Right atrium auricular region (tissue), 2 donors: ENCODE results near the gene CCIN. TPM values are rescaled to one million over a fixed set of nuclear protein-coding genes. Genes with fewer than 3 reads are reported as not detected.
A peak's percentile ranks its signal among the peaks of the same experiment; 100 is the strongest.

ENCODE experiments used
- DNase-seq: peaks from one replicate; pipeline ENCODE4 v3.0.0-alpha.2; 2019; ENCODE audit warnings: low spot score
- H3K27ac ChIP-seq, 2 donors: fragments of 200-600 bp; sonication (generic); 1 replicate in 1 of 2; 2 replicates in 1 of 2; pipeline ENCODE4 v1.5.1; 2016 to 2019
- H3K27me3 ChIP-seq, 2 donors: fragments of 200-600 bp; sonication (generic); one replicate each; pipeline versions ENCODE4 v1.5.1 to v1.6.0; 2017 to 2019
- H3K36me3 ChIP-seq: fragments of 200-600 bp; sonication (generic); one replicate; pipeline ENCODE4 v1.5.1; 2016
- H3K4me1 ChIP-seq, 2 donors: fragments of 200-600 bp; sonication (generic); one replicate each; pipeline versions ENCODE4 v1.5.1 to v1.6.0; 2017 to 2019
- H3K4me3 ChIP-seq, 2 donors: fragments of 200-600 bp; sonication (generic); 1 replicate in 1 of 2; 2 replicates in 1 of 2; pipeline ENCODE4 v1.5.1; 2017 to 2019; ENCODE audit warnings: mild to moderate bottlenecking in 1 of 2, moderate library complexity in 1 of 2
- H3K9me3 ChIP-seq, 2 donors: fragments of 200-600 bp; sonication (generic); one replicate each; pipeline ENCODE4 v1.5.1; 2019
- total RNA-seq, 2 donors: library from RNA; depleted of rRNA; stranded (reverse); fragments of >200 nt; gene quantifications; one replicate each; pipeline ENCODE4 v1.1.0, GENCODE V29; 2016
- TF ChIP-seq, protein P1 (sequence below), 2 donors: fragments of 200-600 bp; sonication (generic); IDR thresholded peaks; one replicate each; pipeline ENCODE4 v1.5.1; 2019; ENCODE audit warnings: antibody characterized with exemption in 2 of 2

CCIN gene
- total RNA-seq, 2 donors from 2014 or later: not detected

DNA sequence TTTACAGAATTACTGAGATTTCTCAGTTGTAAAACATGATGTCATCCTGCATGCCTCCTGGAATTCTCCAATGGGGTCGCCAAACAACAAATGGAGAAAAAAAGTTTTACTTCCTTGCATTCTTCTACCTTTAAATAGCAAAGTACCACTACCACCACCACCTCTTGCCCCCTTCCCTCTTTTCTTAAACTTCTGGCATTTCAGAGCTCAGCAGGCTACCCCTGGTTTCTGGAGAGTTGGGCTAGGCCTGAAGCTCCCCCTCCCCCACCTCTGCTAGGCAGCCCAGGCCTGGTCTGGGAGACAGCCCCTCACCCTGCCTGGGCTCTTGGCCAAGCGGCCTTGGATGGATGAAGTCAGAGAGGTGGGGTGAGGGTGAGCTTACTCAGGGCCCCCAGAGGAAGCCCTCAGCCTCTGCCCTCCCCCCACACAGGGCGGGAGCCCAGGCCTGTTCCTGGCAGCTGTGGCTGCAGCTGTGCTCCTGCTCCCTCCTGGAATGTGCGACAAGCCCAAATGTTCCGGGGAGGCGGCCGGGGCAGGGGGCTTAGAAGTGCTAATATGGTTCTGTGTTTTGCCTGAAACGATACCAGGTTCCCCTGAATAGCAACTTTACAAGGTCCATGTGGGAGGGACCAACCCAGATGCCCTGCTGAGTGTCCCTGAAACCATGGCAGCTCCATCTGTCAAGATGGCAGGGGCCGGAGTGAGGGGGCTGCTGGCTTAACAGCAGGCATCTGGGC is 6.0 kb upstream of the CCIN start:
- H3K27me3 ChIP-seq: no peaks in the 10 kb centered on the region
- TF ChIP-seq, protein P1, sequence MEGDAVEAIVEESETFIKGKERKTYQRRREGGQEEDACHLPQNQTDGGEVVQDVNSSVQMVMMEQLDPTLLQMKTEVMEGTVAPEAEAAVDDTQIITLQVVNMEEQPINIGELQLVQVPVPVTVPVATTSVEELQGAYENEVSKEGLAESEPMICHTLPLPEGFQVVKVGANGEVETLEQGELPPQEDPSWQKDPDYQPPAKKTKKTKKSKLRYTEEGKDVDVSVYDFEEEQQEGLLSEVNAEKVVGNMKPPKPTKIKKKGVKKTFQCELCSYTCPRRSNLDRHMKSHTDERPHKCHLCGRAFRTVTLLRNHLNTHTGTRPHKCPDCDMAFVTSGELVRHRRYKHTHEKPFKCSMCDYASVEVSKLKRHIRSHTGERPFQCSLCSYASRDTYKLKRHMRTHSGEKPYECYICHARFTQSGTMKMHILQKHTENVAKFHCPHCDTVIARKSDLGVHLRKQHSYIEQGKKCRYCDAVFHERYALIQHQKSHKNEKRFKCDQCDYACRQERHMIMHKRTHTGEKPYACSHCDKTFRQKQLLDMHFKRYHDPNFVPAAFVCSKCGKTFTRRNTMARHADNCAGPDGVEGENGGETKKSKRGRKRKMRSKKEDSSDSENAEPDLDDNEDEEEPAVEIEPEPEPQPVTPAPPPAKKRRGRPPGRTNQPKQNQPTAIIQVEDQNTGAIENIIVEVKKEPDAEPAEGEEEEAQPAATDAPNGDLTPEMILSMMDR (IDR thresholded peaks at IDR 0.05): no peak
- no peak overlapping the region for H3K4me3 ChIP-seq
- H3K27ac ChIP-seq: peak overlapping the region; percentile 61 to 78
- DNase-seq: no peak
- H3K9me3 ChIP-seq: no peaks in the 10 kb centered on the region
- peaks cover 0 to 46% of the 10 kb centered on the region in 2 donors for H3K4me1 ChIP-seq
- H3K36me3 ChIP-seq: no peaks in the 10 kb centered on the region

GRCh38 chr9:36163786-36164170 is 5.4 kb upstream of the CCIN start:
- Histone ChIP-seq H3K36me3 (no peaks in the 10 kb centered on the region), H3K9me3 (no peaks in the 10 kb centered on the region), H3K4me1 (peaks cover 0 to 40% of the 10 kb centered on the region in 2 donors), H3K27me3 (no peaks in the 10 kb centered on the region), H3K4me3 (no peak overlapping the region), H3K27ac (peak overlapping the region; percentile 61 to 78)
- TF ChIP-seq, protein P1 (IDR thresholded peaks at IDR 0.05): no peak
- DNase-seq: no peak

- no peak overlapping the region for H3K4me3 ChIP-seq
- H3K27me3 ChIP-seq: no peaks in the 10 kb centered on the region
- H3K9me3 ChIP-seq: no peaks in the 10 kb centered on the region
- peak overlapping the region; percentile 61 to 78 for H3K27ac ChIP-seq
- DNase-seq: no peak
- TF ChIP-seq, protein P1 (IDR thresholded peaks at IDR 0.05): no peak
- peaks cover 0 to 34% of the 10 kb centered on the region in 2 donors for H3K4me1 ChIP-seq
- no peaks in the 10 kb centered on the region for H3K36me3 ChIP-seq
Observed at GRCh38 chr9:36164372-36164771, 4.8 kb upstream of the CCIN start.

GRCh38 chr9:36164989-36165388 is 4.2 kb upstream of the CCIN start:
- peak overlapping the region; percentile 61 to 78 for H3K27ac ChIP-seq
- H3K9me3 ChIP-seq: no peaks in the 10 kb centered on the region
- DNase-seq: no peak
- TF ChIP-seq, protein P1 (IDR thresholded peaks at IDR 0.05): no peak
- H3K4me3 ChIP-seq: no peak overlapping the region
- peaks cover 0 to 33% of the 10 kb centered on the region in 2 donors for H3K4me1 ChIP-seq
- H3K36me3 ChIP-seq: no peaks in the 10 kb centered on the region
- no peaks in the 10 kb centered on the region for H3K27me3 ChIP-seq

DNA sequence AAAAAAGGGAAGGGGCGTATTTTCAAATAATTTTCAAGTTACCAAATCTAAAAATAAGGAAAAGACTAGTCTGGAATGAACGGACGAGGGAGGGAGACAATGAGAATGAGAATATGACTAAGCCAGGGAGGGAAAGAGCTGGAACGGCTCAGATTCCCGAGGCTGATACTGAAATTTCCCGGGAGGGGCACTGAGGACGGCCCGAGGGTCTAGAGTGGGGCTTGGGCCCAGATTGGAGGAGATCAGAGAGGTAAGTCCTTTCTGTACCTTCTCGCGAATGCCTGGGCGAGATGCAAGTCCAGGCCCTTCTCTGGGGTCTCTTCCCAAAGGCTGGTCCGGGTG is 3.4 kb upstream of the CCIN start:
- TF ChIP-seq, protein P1 (IDR thresholded peaks at IDR 0.05): no peak
- H3K4me3 ChIP-seq: peak overlapping the region in 1 of 2 donors; percentile 52
- no peak for DNase-seq
- H3K27ac ChIP-seq: peak overlapping the region; percentile 61 to 78
- H3K9me3 ChIP-seq: no peaks in the 10 kb centered on the region
- H3K27me3 ChIP-seq: no peaks in the 10 kb centered on the region
- peaks cover 0 to 33% of the 10 kb centered on the region in 2 donors for H3K4me1 ChIP-seq
- H3K36me3 ChIP-seq: no peaks in the 10 kb centered on the region
